ENCODE results near the gene C20orf141.
"Not testable (repeated sequence)": the region's sequence is repeated elsewhere in the genome, so short reads cannot be mapped to it uniquely, and the experiment has no call there.

C20orf141 gene

GRCh38 chr20:2820896-2821869 lies 6.4 kb downstream of the C20orf141 start:
- no peak for DNase-seq (ENCODE audit: low read depth)

GRCh38 chr20:2822073-2822472 lies 7.3 kb downstream of the C20orf141 start:
- no peak for DNase-seq (ENCODE audit: low read depth)

- DNase-seq (ENCODE audit: low read depth), result no peak
These were observed 11.0 kb downstream of the C20orf141 start for GRCh38 chr20:2825761-2826160.

- no peak for DNase-seq (ENCODE audit: low read depth)
These were observed 11.9 kb downstream of the C20orf141 start for GRCh38 chr20:2826655-2827054.

- no peak for DNase-seq (ENCODE audit: low read depth)
These were observed 14.6 kb downstream of the C20orf141 start for GRCh38 chr20:2829376-2829775.

- DNase-seq (ENCODE audit: low read depth), result not testable (repeated sequence)
These were observed 16.4 kb downstream of the C20orf141 start for GRCh38 chr20:2831206-2831605.

- DNase-seq (ENCODE audit: low read depth), result no peak
These were observed 19.0 kb downstream of the C20orf141 start for GRCh38 chr20:2833761-2834160.

- DNase-seq (ENCODE audit: low read depth), result no peak
These were observed 19.8 kb downstream of the C20orf141 start for GRCh38 chr20:2834401-2835110.

GRCh38 chr20:2835331-2835796 lies 20.6 kb downstream of the C20orf141 start:
- no peak for DNase-seq (ENCODE audit: low read depth)

- no peak for DNase-seq (ENCODE audit: low read depth)
These were observed 21.2 kb downstream of the C20orf141 start for GRCh38 chr20:2836035-2836434.

GRCh38 chr20:2837221-2837960 lies 22.6 kb downstream of the C20orf141 start:
- DNase-seq (ENCODE audit: low read depth), result no peak

- DNase-seq (ENCODE audit: low read depth), result no peak
These were observed 23.5 kb downstream of the C20orf141 start for GRCh38 chr20:2838170-2838797.

- no peak for DNase-seq (ENCODE audit: low read depth)
These were observed 24.3 kb downstream of the C20orf141 start for GRCh38 chr20:2838847-2839671.

- no peak for DNase-seq (ENCODE audit: low read depth)
These were observed 24.9 kb downstream of the C20orf141 start for GRCh38 chr20:2839732-2840137.

GRCh38 chr20:2840138-2840966 lies 25.6 kb downstream of the C20orf141 start, which contains the start of the genes PCED1A and VPS16:
Gene PCED1A, minus strand, starts transcription at chr20:2840655. Its CDS starts 743 bp downstream, at chr20:2839912.
Gene VPS16, plus strand, starts transcription at chr20:2840745. Its CDS starts 30 bp downstream, at chr20:2840775.
- peak; percentile 74 for DNase-seq (ENCODE audit: low read depth)

- DNase-seq (ENCODE audit: low read depth), result peak; percentile 14
These were observed 26.3 kb downstream of the C20orf141 start for GRCh38 chr20:2840967-2841531.

GRCh38 chr20:2845607-2846006 lies 30.8 kb downstream of the C20orf141 start:
- no peak for DNase-seq (ENCODE audit: low read depth)

- no peak for DNase-seq (ENCODE audit: low read depth)
These were observed 31.9 kb downstream of the C20orf141 start for GRCh38 chr20:2846698-2847097.

- no peak for DNase-seq (ENCODE audit: low read depth)
These were observed 33.0 kb downstream of the C20orf141 start for GRCh38 chr20:2847802-2848201.

Data from activated T-cell treated with anti-CD3 and anti-CD28 coated beads for 1 hour (primary cell).